Parathyroid adenoma (tissue), 2 donors: ENCODE results near the gene STMND1.
"Not testable (repeated sequence)": the region's sequence is repeated elsewhere in the genome, so short reads cannot be mapped to it uniquely, and the experiment has no call there.

Source experiments
- H2AFZ ChIP-seq: fragments of 300-600 bp; sonication (generic); one replicate; pipeline ENCODE4 v1.7.0; 2017; ENCODE audit warnings: antibody characterized with exemption, mild to moderate bottlenecking
- H3K27ac ChIP-seq: fragments of 300-600 bp; sonication (generic); one replicate; pipeline ENCODE4 v1.7.0; 2017
- H3K27me3 ChIP-seq: fragments of 300-600 bp; sonication (generic); one replicate; pipeline ENCODE4 v1.7.0; 2017; ENCODE audit warnings: low read length; ENCODE audit not compliant: control insufficient read depth, insufficient read depth
- H3K36me3 ChIP-seq: fragments of 300-600 bp; sonication (generic); one replicate; pipeline ENCODE4 v1.7.0; 2017; ENCODE audit warnings: low read length; ENCODE audit not compliant: control insufficient read depth, insufficient read depth
- H3K4me1 ChIP-seq: fragments of 300-600 bp; sonication (generic); one replicate; pipeline ENCODE4 v1.7.0; 2017; ENCODE audit warnings: control low read depth
- H3K4me2 ChIP-seq: fragments of 300-600 bp; sonication (generic); one replicate; pipeline ENCODE4 v1.7.0; 2017; ENCODE audit warnings: low read length
- H3K4me3 ChIP-seq: fragments of 300-600 bp; sonication (generic); one replicate; pipeline ENCODE4 v1.7.0; 2017; ENCODE audit warnings: low read depth, low read length
- H3K79me2 ChIP-seq: fragments of 300-600 bp; sonication (generic); one replicate; pipeline ENCODE4 v1.7.0; 2017; ENCODE audit warnings: control low read depth
- H3K9ac ChIP-seq: fragments of 300-600 bp; sonication (generic); one replicate; pipeline ENCODE4 v1.7.0; 2017; ENCODE audit warnings: mild to moderate bottlenecking
- H3K9me3 ChIP-seq: fragments of 300-600 bp; sonication (generic); one replicate; pipeline ENCODE4 v1.7.0; 2017; ENCODE audit warnings: low read length; ENCODE audit not compliant: control insufficient read depth
- TF ChIP-seq, protein P1 (sequence below): fragments of 300-600 bp; sonication (generic); IDR thresholded peaks from one replicate; pipeline ENCODE4 v1.7.0; 2017; ENCODE audit warnings: antibody characterized with exemption, mild to moderate bottlenecking
- donor health status: primary hyperparathyroidism.

STMND1 gene

GRCh38 chr6:17073596-17073995 is 28.3 kb upstream of the STMND1 start:
- not testable (repeated sequence) for H3K4me2 ChIP-seq, H3K36me3 ChIP-seq, H2AFZ ChIP-seq, H3K27ac ChIP-seq, H3K27me3 ChIP-seq, H3K79me2 ChIP-seq, H3K9me3 ChIP-seq, H3K4me3 ChIP-seq, H3K9ac ChIP-seq, H3K4me1 ChIP-seq

DNA sequence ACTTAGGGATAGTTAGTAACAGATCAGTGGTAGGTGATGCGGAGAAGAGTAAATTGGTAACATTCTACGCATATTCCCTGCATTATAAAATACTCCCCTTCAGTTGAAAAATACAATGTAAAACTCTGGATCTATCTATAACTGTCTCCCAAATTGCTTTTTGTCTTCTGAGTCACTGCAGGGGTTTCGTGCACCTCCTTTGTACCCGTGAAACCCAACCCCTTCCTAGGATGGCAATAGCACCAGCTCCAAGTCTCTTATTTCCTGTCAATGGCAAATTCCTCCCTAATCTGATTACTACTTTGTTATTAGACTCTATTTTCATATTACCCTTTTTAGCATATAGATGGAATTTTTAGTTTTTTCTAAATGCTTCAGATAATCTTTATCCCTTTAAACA is 20.6 kb upstream of the STMND1 start:
- H3K9ac ChIP-seq: no peak overlapping the region
- no peak overlapping the region for H3K27ac ChIP-seq
- no peak overlapping the region for H3K4me2 ChIP-seq
- no peaks in the 10 kb centered on the region for H3K27me3 ChIP-seq
- TF ChIP-seq, protein P1, sequence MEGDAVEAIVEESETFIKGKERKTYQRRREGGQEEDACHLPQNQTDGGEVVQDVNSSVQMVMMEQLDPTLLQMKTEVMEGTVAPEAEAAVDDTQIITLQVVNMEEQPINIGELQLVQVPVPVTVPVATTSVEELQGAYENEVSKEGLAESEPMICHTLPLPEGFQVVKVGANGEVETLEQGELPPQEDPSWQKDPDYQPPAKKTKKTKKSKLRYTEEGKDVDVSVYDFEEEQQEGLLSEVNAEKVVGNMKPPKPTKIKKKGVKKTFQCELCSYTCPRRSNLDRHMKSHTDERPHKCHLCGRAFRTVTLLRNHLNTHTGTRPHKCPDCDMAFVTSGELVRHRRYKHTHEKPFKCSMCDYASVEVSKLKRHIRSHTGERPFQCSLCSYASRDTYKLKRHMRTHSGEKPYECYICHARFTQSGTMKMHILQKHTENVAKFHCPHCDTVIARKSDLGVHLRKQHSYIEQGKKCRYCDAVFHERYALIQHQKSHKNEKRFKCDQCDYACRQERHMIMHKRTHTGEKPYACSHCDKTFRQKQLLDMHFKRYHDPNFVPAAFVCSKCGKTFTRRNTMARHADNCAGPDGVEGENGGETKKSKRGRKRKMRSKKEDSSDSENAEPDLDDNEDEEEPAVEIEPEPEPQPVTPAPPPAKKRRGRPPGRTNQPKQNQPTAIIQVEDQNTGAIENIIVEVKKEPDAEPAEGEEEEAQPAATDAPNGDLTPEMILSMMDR: no peak
- no peaks in the 10 kb centered on the region for H3K79me2 ChIP-seq
- H3K4me3 ChIP-seq: no peak overlapping the region
- H3K9me3 ChIP-seq: no peaks in the 10 kb centered on the region
- H3K36me3 ChIP-seq: no peaks in the 10 kb centered on the region
- H2AFZ ChIP-seq: no peak overlapping the region
- no peaks in the 10 kb centered on the region for H3K4me1 ChIP-seq

- Histone ChIP-seq H3K4me3 (no peak overlapping the region), H3K27me3 (no peaks in the 10 kb centered on the region), H3K36me3 (no peaks in the 10 kb centered on the region), H2AFZ (no peak overlapping the region), H3K4me2 (no peak overlapping the region), H3K9me3 (no peaks in the 10 kb centered on the region), H3K4me1 (no peaks in the 10 kb centered on the region), H3K79me2 (no peaks in the 10 kb centered on the region), H3K9ac (no peak overlapping the region), H3K27ac (no peak overlapping the region)
- TF ChIP-seq, protein P1: no peak
These were observed 19.9 kb upstream of the STMND1 start for GRCh38 chr6:17081860-17082508.

DNA sequence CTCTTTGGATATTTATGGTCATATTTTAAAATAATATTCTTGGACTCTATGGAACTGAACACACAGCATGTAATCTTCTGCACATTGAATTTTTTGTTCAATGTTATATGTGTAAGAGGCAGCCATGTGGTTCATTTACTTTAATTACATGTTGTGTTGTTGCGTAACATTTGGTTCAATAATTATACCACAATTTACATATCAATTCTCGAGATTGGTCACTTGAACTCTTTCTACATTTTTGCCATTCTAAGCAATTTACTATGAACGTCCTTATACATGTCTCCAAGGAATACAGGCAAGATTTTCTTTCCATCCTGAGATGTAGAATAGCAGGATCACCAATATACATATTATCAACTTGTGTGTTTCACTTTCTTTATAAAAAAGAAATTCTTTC is 18.5 kb upstream of the STMND1 start:
- Histone ChIP-seq H2AFZ (no peak overlapping the region), H3K79me2 (no peaks in the 10 kb centered on the region), H3K36me3 (no peaks in the 10 kb centered on the region), H3K4me3 (no peak overlapping the region), H3K4me1 (no peaks in the 10 kb centered on the region), H3K27me3 (no peaks in the 10 kb centered on the region), H3K4me2 (no peak overlapping the region), H3K9me3 (no peaks in the 10 kb centered on the region), H3K9ac (no peak overlapping the region), H3K27ac (no peak overlapping the region)
- TF ChIP-seq, protein P1: no peak

GRCh38 chr6:17086469-17086868 is 15.4 kb upstream of the STMND1 start:
- H3K79me2 ChIP-seq: no peaks in the 10 kb centered on the region
- H3K36me3 ChIP-seq: no peaks in the 10 kb centered on the region
- no peak overlapping the region for H2AFZ ChIP-seq
- TF ChIP-seq, protein P1: peak; percentile 42
- no peak overlapping the region for H3K4me3 ChIP-seq
- no peaks in the 10 kb centered on the region for H3K4me1 ChIP-seq
- H3K4me2 ChIP-seq: no peak overlapping the region
- H3K27ac ChIP-seq: no peak overlapping the region
- no peak overlapping the region for H3K9ac ChIP-seq
- no peaks in the 10 kb centered on the region for H3K27me3 ChIP-seq
- H3K9me3 ChIP-seq: no peaks in the 10 kb centered on the region
